Measurements from ENCODE around the gene ARHGAP10. TPM values are rescaled to one million over a fixed set of nuclear protein-coding genes. Genes with fewer than 3 reads are reported as not detected.

Gene ARHGAP10
- total and polyA plus RNA-seq, 2 donors (not counting 1 experiment from before 2014, with no cell fraction given), result 0.10 to 0.34 TPM

- Mint-ChIP-seq H3K27me3 (no peaks in the 10 kb centered on the region), H3K9me3 (ENCODE audit: insufficient read depth) (no peaks in the 10 kb centered on the region), H3K27ac (no peak overlapping the region), H3K4me1 (no peaks in the 10 kb centered on the region), H3K4me3 (no peak overlapping the region)
- no peak overlapping the region for H3K9ac ChIP-seq (ENCODE audit: low read length)
- no peak for DNase-seq
- intact Hi-C loops (cut with micrococcal nuclease), result no loop called here
- TF ChIP-seq EZH2 (IDR thresholded peaks at IDR 0.05; ENCODE audit: borderline replicate concordance, insufficient read depth, low read depth, low read length, poor library complexity, severe bottlenecking), result no peak
- no peak for TF ChIP-seq CTCF (IDR thresholded peaks at IDR 0.05)
- no peak overlapping the region for H3K4me3 ChIP-seq (ENCODE audit: control extremely low read depth in 1 of 5, extremely low read depth in 1 of 5, insufficient read depth in 1 of 5, low read depth in 2 of 5, low read length in 4 of 5)
- peaks cover 0 to 3% (median 2%) of the 10 kb centered on the region in 3 donors for H3K9me3 ChIP-seq (ENCODE audit: control extremely low read depth in 1 of 3, control insufficient read depth in 2 of 3, insufficient read depth in 1 of 3, low read length in 2 of 3)
- H3K4me2 ChIP-seq (replicated peaks; ENCODE audit: low read depth, low read length, poor library complexity, severe bottlenecking), result no peak overlapping the region
- no peak overlapping the region for H3K27ac ChIP-seq (ENCODE audit: low read length in 2 of 2)
- H4K20me1 ChIP-seq (ENCODE audit: control insufficient read depth, insufficient read depth, low read length, poor library complexity, severe bottlenecking), result no peaks in the 10 kb centered on the region
- no peaks in the 10 kb centered on the region for H3K4me1 ChIP-seq (ENCODE audit: control insufficient read depth in 2 of 2, insufficient read depth in 2 of 2, low read length in 2 of 2)
- H3K36me3 ChIP-seq (replicated peaks in 1 of 2; ENCODE audit: control extremely low read depth in 1 of 2, control insufficient read depth in 1 of 2, extremely low read depth in 1 of 2, insufficient read depth in 2 of 2, low read length in 1 of 2), result no peaks in the 10 kb centered on the region
- POLR2A ChIA-PET, result no interaction called here
- H2AFZ ChIP-seq (ENCODE audit: insufficient read depth, low read depth, low read length, poor library complexity, severe bottlenecking), result no peak overlapping the region
- H3K27me3 ChIP-seq (replicated peaks in 1 of 4; ENCODE audit: control extremely low read depth in 1 of 4, control insufficient read depth in 3 of 4, insufficient read depth in 4 of 4, low read length in 3 of 4), result no peaks in the 10 kb centered on the region
- CTCF ChIA-PET, result no interaction called here
- ATAC-seq (ENCODE audit: low read depth), result no peak
- WGBS (ENCODE audit: insufficient coverage), result 94% methylated on average over 3 of the region's 6 CpGs
- no peaks in the 10 kb centered on the region for H3K79me2 ChIP-seq (ENCODE audit: control insufficient read depth, insufficient read depth, low read length)
These were observed 284.3 kb downstream of the ARHGAP10 start for GRCh38 chr4:148016063-148016637.

- DNase-seq (no peak), ATAC-seq (ENCODE audit: low read depth) (no peak)
- no peak overlapping the region for H3K4me3 Mint-ChIP-seq
- H3K4me2 ChIP-seq (replicated peaks; ENCODE audit: low read depth, low read length, poor library complexity, severe bottlenecking), result no peak overlapping the region
- no peaks in the 10 kb centered on the region for H4K20me1 ChIP-seq (ENCODE audit: control insufficient read depth, insufficient read depth, low read length, poor library complexity, severe bottlenecking)
- H3K9me3 Mint-ChIP-seq (ENCODE audit: insufficient read depth), result no peaks in the 10 kb centered on the region
- ChIA-PET POLR2A (no interaction called here), CTCF (interaction anchor here (0.7 to 1.7 kb wide), 3 partner anchors 51 to 743 kb away, joined by 3 read pairs; no protein-coding TSS in a partner anchor)
- no peak overlapping the region for H3K27ac ChIP-seq (ENCODE audit: low read length in 2 of 2)
- H3K27me3 ChIP-seq (replicated peaks in 1 of 4; ENCODE audit: control extremely low read depth in 1 of 4, control insufficient read depth in 3 of 4, insufficient read depth in 4 of 4, low read length in 3 of 4), result no peaks in the 10 kb centered on the region
- H3K27me3 Mint-ChIP-seq, result no peaks in the 10 kb centered on the region
- H2AFZ ChIP-seq (ENCODE audit: insufficient read depth, low read depth, low read length, poor library complexity, severe bottlenecking), result no peak overlapping the region
- 100% methylated on average over 1 of the region's 5 CpGs for WGBS (ENCODE audit: insufficient coverage)
- no peaks in the 10 kb centered on the region for H3K36me3 ChIP-seq (replicated peaks in 1 of 2; ENCODE audit: control extremely low read depth in 1 of 2, control insufficient read depth in 1 of 2, extremely low read depth in 1 of 2, insufficient read depth in 2 of 2, low read length in 1 of 2)
- no peaks in the 10 kb centered on the region for H3K79me2 ChIP-seq (ENCODE audit: control insufficient read depth, insufficient read depth, low read length)
- intact Hi-C loops (cut with micrococcal nuclease), result no loop called here
- no peak overlapping the region for H3K4me3 ChIP-seq (ENCODE audit: control extremely low read depth in 1 of 5, extremely low read depth in 1 of 5, insufficient read depth in 1 of 5, low read depth in 2 of 5, low read length in 4 of 5)
- no peaks in the 10 kb centered on the region for H3K9me3 ChIP-seq (ENCODE audit: control extremely low read depth in 1 of 3, control insufficient read depth in 2 of 3, insufficient read depth in 1 of 3, low read length in 2 of 3)
- H3K4me1 Mint-ChIP-seq, result no peaks in the 10 kb centered on the region
- H3K4me1 ChIP-seq (ENCODE audit: control insufficient read depth in 2 of 2, insufficient read depth in 2 of 2, low read length in 2 of 2), result no peaks in the 10 kb centered on the region
- no peak overlapping the region for H3K27ac Mint-ChIP-seq
- H3K9ac ChIP-seq (ENCODE audit: low read length), result no peak overlapping the region
- no peak for TF ChIP-seq EZH2 (IDR thresholded peaks at IDR 0.05; ENCODE audit: borderline replicate concordance, insufficient read depth, low read depth, low read length, poor library complexity, severe bottlenecking)
- TF ChIP-seq CTCF (IDR thresholded peaks at IDR 0.05), result no peak
These were observed 285.9 kb downstream of the ARHGAP10 start for GRCh38 chr4:148017801-148018200.

Measured in B cell (primary cell).